ENCODE measurements around the gene MEOX1. TPM values are rescaled to one million over a fixed set of nuclear protein-coding genes. Genes with fewer than 3 reads are reported as not detected.

Gene MEOX1
- total and polyA plus RNA-seq, 2 of the 4 experiments (the other 2 are of a cell fraction): 0.48 to 0.72 TPM

GRCh38 chr17:43695970-43696865, 34.5 kb upstream of the MEOX1 start:
- in situ Hi-C loops (cut with MboI; ENCODE audit: low sequenced_read_pairs) (no loop called here), intact Hi-C loops (cut with micrococcal nuclease) (no loop called here), dilution Hi-C loops (cut with HindIII; ENCODE audit: low sequenced_read_pairs, unreplicated experiment) (no loop called here)
- no peak overlapping the region for H2BK20ac ChIP-seq (ENCODE audit: low read depth, low read length)
- WGBS, 2 experiments (ENCODE audit: extremely low coverage in 2 of 2, insufficient read length in 1 of 2): 41% methylated on average over 3 of the region's 12 CpGs; no CpG with 5 or more reads in 1 of the 2 experiments
- ChIA-PET POLR2A (ENCODE audit: unreplicated experiment) (no interaction called here), CTCF (interaction anchor here (0.7 to 6.2 kb wide), 3 partner anchors 64 to 293 kb away, joined by 3 to 50 read pairs (median 3); no protein-coding TSS in a partner anchor)
- H4K8ac ChIP-seq (ENCODE audit: low read depth in 2 of 2, low read length in 2 of 2): no peak overlapping the region
- peaks cover 4% of the 10 kb centered on the region; the same call in 1 of the 2 replicates for H3K4me1 ChIP-seq (ENCODE audit: control insufficient read depth, insufficient read depth, low read length)
- no peaks in the 10 kb centered on the region for H3K9me1 ChIP-seq (ENCODE audit: insufficient read depth, low read length)
- H2AK5ac ChIP-seq (ENCODE audit: low read depth, low read length): peak overlapping the region; percentile 52
- no peaks in the 10 kb centered on the region for H3K79me1 ChIP-seq (ENCODE audit: low read depth in 1 of 2, low read length in 2 of 2)
- H3K4me3 ChIP-seq (ENCODE audit: insufficient read depth, low read depth, low read length): no peak overlapping the region
- no peak overlapping the region for H3K9ac ChIP-seq (ENCODE audit: low read depth, low read length)
- H2BK15ac ChIP-seq (ENCODE audit: low read depth, low read length): no peak overlapping the region
- H2AK9ac ChIP-seq (replicated peaks; ENCODE audit: low read depth, low read length, poor library complexity): peak overlapping the region; percentile 37
- DNase-seq: peak; percentile 20
- no peak for TF ChIP-seq SMC3 (IDR thresholded peaks at IDR 0.05; ENCODE audit: low read depth, low read length)
- no peak for TF ChIP-seq RFX5 (IDR thresholded peaks at IDR 0.05; ENCODE audit: low read depth, low read length)
- no peak overlapping the region for H3K18ac ChIP-seq (ENCODE audit: low read depth, low read length)
- H3K9me3 ChIP-seq (ENCODE audit: control insufficient read depth, insufficient read depth, low read length): peaks cover 6% of the 10 kb centered on the region
- H3K27me3 ChIP-seq (ENCODE audit: control insufficient read depth, insufficient read depth, low read length): peaks cover 6% of the 10 kb centered on the region
- H4K5ac ChIP-seq (ENCODE audit: low read depth, low read length): no peak overlapping the region
- H4K91ac ChIP-seq (ENCODE audit: insufficient read depth, low read depth, low read length): no peak overlapping the region
- no peak overlapping the region for H3K4me2 ChIP-seq (ENCODE audit: low read depth, low read length)
- H2BK5ac ChIP-seq (ENCODE audit: low read depth, low read length, poor library complexity, severe bottlenecking): no peak overlapping the region
- H2BK120ac ChIP-seq (ENCODE audit: low read depth, low read length): no peak overlapping the region
- BruUV-seq (replicated peaks): no TSS peak
- no peaks in the 10 kb centered on the region for H3K36me3 ChIP-seq (ENCODE audit: control insufficient read depth, insufficient read depth, low read length)
- no peak overlapping the region for H3K56ac ChIP-seq (ENCODE audit: extremely low read depth, insufficient read depth, low read length)
- H3K4ac ChIP-seq (ENCODE audit: low read depth, low read length): peak overlapping the region; percentile 21; the same call in 1 of the 2 replicates
- no peak overlapping the region for H3K27ac ChIP-seq (ENCODE audit: insufficient read depth, low read length)
- no peaks in the 10 kb centered on the region for H4K20me1 ChIP-seq (ENCODE audit: insufficient read depth, low read length)
- H2AFZ ChIP-seq (replicated peaks; ENCODE audit: low read length, poor library complexity): no peak overlapping the region
- no peak overlapping the region for H3K23ac ChIP-seq (ENCODE audit: low read depth, low read length)
- ATAC-seq (ENCODE audit: low read depth): no peak
- H3K14ac ChIP-seq (replicated peaks; ENCODE audit: low read depth, low read length): no peak overlapping the region

All from IMR-90 (cell line).